ENCODE results near the gene MRPL32. TPM values are rescaled to one million over a fixed set of nuclear protein-coding genes. Genes with fewer than 3 reads are reported as not detected.

The MRPL32 gene
- total and polyA plus RNA-seq, 2 donors (not counting 1 experiment from before 2014, with no cell fraction given) = 54.4 to 63.7 TPM

- Histone ChIP-seq H3K4me2 (ENCODE audit: extremely low read depth, insufficient read depth, low read length) (no peak overlapping the region), H2AFZ (ENCODE audit: low read length) (no peak overlapping the region), H3K79me2 (ENCODE audit: control insufficient read depth, insufficient read depth, low read length) (peaks cover 33% of the 10 kb centered on the region), H3K9ac (ENCODE audit: insufficient read depth, low read length) (no peak overlapping the region), H3K27ac (ENCODE audit: insufficient read depth, low read length) (no peak overlapping the region), H3K36me3 (ENCODE audit: control insufficient read depth, insufficient read depth, low read length) (peaks cover 5% of the 10 kb centered on the region), H4K20me1 (ENCODE audit: control insufficient read depth, extremely low read depth, insufficient read depth, low read length) (no peaks in the 10 kb centered on the region), H3K27me3 (ENCODE audit: control insufficient read depth, insufficient read depth, low read length) (no peaks in the 10 kb centered on the region), H3K4me1 (ENCODE audit: control insufficient read depth, extremely low read depth, insufficient read depth, low read length) (peaks cover 2% of the 10 kb centered on the region), H3K4me3 (replicated peaks in 1 of 4; ENCODE audit: control extremely low read depth in 1 of 4, insufficient read depth in 1 of 4, low read depth in 3 of 4, low read length in 4 of 4) (no peak overlapping the region), H3K9me3 (ENCODE audit: control insufficient read depth, insufficient read depth, low read depth, low read length) (no peaks in the 10 kb centered on the region)
- TF ChIP-seq EZH2 (IDR thresholded peaks at IDR 0.05; ENCODE audit: low read length, missing control alignments) = no peak
- TF ChIP-seq CTCF (conservative IDR thresholded peaks at IDR 0.05 in 1 of 2, IDR thresholded peaks at IDR 0.05 in 1 of 2; ENCODE audit: low read depth in 1 of 2, low read length in 2 of 2) = no peak
- no peak for DNase-seq (ENCODE audit: low read depth in 2 of 2)
Measured at GRCh38 chr7:42925630-42926029, 6.5 kb upstream of the MRPL32 start.

GRCh38 chr7:42926204-42926603, 6.0 kb upstream of the MRPL32 start:
- no peaks in the 10 kb centered on the region for H4K20me1 ChIP-seq (ENCODE audit: control insufficient read depth, extremely low read depth, insufficient read depth, low read length)
- H3K9me3 ChIP-seq (ENCODE audit: control insufficient read depth, insufficient read depth, low read depth, low read length) = no peaks in the 10 kb centered on the region
- peaks cover 3% of the 10 kb centered on the region for H3K36me3 ChIP-seq (ENCODE audit: control insufficient read depth, insufficient read depth, low read length)
- no peak overlapping the region for H3K9ac ChIP-seq (ENCODE audit: insufficient read depth, low read length)
- DNase-seq (ENCODE audit: low read depth in 2 of 2) = no peak
- peaks cover 39% of the 10 kb centered on the region for H3K79me2 ChIP-seq (ENCODE audit: control insufficient read depth, insufficient read depth, low read length)
- H3K27ac ChIP-seq (ENCODE audit: insufficient read depth, low read length) = no peak overlapping the region
- H2AFZ ChIP-seq (ENCODE audit: low read length) = no peak overlapping the region
- no peak overlapping the region for H3K4me3 ChIP-seq (replicated peaks in 1 of 4; ENCODE audit: control extremely low read depth in 1 of 4, insufficient read depth in 1 of 4, low read depth in 3 of 4, low read length in 4 of 4)
- H3K4me1 ChIP-seq (ENCODE audit: control insufficient read depth, extremely low read depth, insufficient read depth, low read length) = peaks cover 2% of the 10 kb centered on the region
- no peak overlapping the region for H3K4me2 ChIP-seq (ENCODE audit: extremely low read depth, insufficient read depth, low read length)
- TF ChIP-seq CTCF (conservative IDR thresholded peaks at IDR 0.05 in 1 of 2, IDR thresholded peaks at IDR 0.05 in 1 of 2; ENCODE audit: low read depth in 1 of 2, low read length in 2 of 2) (no peak), EZH2 (IDR thresholded peaks at IDR 0.05; ENCODE audit: low read length, missing control alignments) (no peak)
- H3K27me3 ChIP-seq (ENCODE audit: control insufficient read depth, insufficient read depth, low read length) = no peaks in the 10 kb centered on the region

GRCh38 chr7:42928754-42929153, 3.4 kb upstream of the MRPL32 start:
- Histone ChIP-seq H4K20me1 (ENCODE audit: control insufficient read depth, extremely low read depth, insufficient read depth, low read length) (no peaks in the 10 kb centered on the region), H3K4me2 (ENCODE audit: extremely low read depth, insufficient read depth, low read length) (no peak overlapping the region), H3K27ac (ENCODE audit: insufficient read depth, low read length) (no peak overlapping the region), H2AFZ (ENCODE audit: low read length) (no peak overlapping the region), H3K27me3 (ENCODE audit: control insufficient read depth, insufficient read depth, low read length) (no peaks in the 10 kb centered on the region), H3K9ac (ENCODE audit: insufficient read depth, low read length) (no peak overlapping the region), H3K36me3 (ENCODE audit: control insufficient read depth, insufficient read depth, low read length) (peaks cover 3% of the 10 kb centered on the region), H3K4me3 (replicated peaks in 1 of 4; ENCODE audit: control extremely low read depth in 1 of 4, insufficient read depth in 1 of 4, low read depth in 3 of 4, low read length in 4 of 4) (no peak overlapping the region), H3K79me2 (ENCODE audit: control insufficient read depth, insufficient read depth, low read length) (peaks cover 60% of the 10 kb centered on the region), H3K9me3 (ENCODE audit: control insufficient read depth, insufficient read depth, low read depth, low read length) (no peaks in the 10 kb centered on the region), H3K4me1 (ENCODE audit: control insufficient read depth, extremely low read depth, insufficient read depth, low read length) (peaks cover 2% of the 10 kb centered on the region)
- DNase-seq (ENCODE audit: low read depth in 2 of 2) = no peak
- TF ChIP-seq EZH2 (IDR thresholded peaks at IDR 0.05; ENCODE audit: low read length, missing control alignments) (no peak), CTCF (conservative IDR thresholded peaks at IDR 0.05 in 1 of 2, IDR thresholded peaks at IDR 0.05 in 1 of 2; ENCODE audit: low read depth in 1 of 2, low read length in 2 of 2) (no peak)

Measured in fibroblast of lung (primary cell).